ENCODE measurements around the gene GRIK4.
A peak's percentile ranks its signal among the peaks of the same experiment; 100 is the strongest.

- TF ChIP-seq GATA2 (IDR thresholded peaks at IDR 0.05; ENCODE audit: low read depth, low read length) (peak; percentile 76), GATA3 (IDR thresholded peaks at IDR 0.05; ENCODE audit: low read depth, low read length) (no peak; the same call in 1 of the 2 replicates)
Observed at GRCh38 chr11:120739780-120740179, 228.2 kb downstream of the GRIK4 start.
